ENCODE results near the gene TEAD4. TPM values are rescaled to one million over a fixed set of nuclear protein-coding genes. Genes with fewer than 3 reads are reported as not detected.

Gene TEAD4
- total RNA-seq, 1 experiment from 2014 or later, result 43.2 TPM

DNA sequence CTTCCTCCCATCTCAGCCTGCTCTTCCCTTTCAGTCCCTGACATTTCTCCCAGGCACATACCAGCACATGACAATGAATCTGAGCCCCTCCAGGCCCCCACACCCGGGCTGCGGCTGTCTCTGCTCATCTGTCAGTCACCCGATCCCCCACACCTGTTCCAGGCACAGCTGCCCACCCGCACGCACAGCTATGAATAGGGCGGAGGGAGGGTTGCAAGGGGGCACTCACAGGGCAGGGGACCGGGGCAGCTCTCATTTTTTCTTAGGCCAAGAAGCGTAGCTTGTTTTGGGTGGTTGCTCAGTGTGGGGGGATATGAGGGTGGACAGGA is 74.3 kb downstream of the TEAD4 start:
- H3K4me2 ChIP-seq (ENCODE audit: low read length), result no peak overlapping the region
- BruUV-seq (replicated peaks), result no TSS peak
- H3K9me3 ChIP-seq (ENCODE audit: control insufficient read depth in 1 of 2, insufficient read depth in 1 of 2, low read depth in 1 of 2, low read length in 2 of 2), result no peaks in the 10 kb centered on the region
- peaks cover 0 to 4% of the 10 kb centered on the region in 2 experiments; a peak in 1 of 4 replicates for H3K4me1 ChIP-seq (ENCODE audit: control insufficient read depth in 1 of 2, insufficient read depth in 2 of 2, low read length in 2 of 2)
- H3K9me2 ChIP-seq (ENCODE audit: insufficient read depth), result no peaks in the 10 kb centered on the region
- no peak overlapping the region for H3K4me3 ChIP-seq (replicated peaks in 1 of 2; ENCODE audit: low read depth in 1 of 2, low read length in 2 of 2)
- H4K20me1 ChIP-seq (ENCODE audit: insufficient read depth), result no peaks in the 10 kb centered on the region
- no peak overlapping the region for H2AFZ ChIP-seq (ENCODE audit: low read depth, low read length, poor library complexity, severe bottlenecking)
- H3K9ac ChIP-seq (ENCODE audit: low read length), result no peak overlapping the region
- H3K27me3 ChIP-seq (ENCODE audit: insufficient read depth, low read length), result no peaks in the 10 kb centered on the region
- intact Hi-C loops (cut with micrococcal nuclease), result no loop called here
- RAD21 ChIA-PET (ENCODE audit: low non-redundant PET in 1 of 2, low total read pairs in 2 of 2, uncharacterized antibody in 2 of 2, unreplicated experiment in 2 of 2), result interaction anchor here in 1 of 2 experiments (0.6 kb wide), 1 partner anchor 40 kb away, joined by 4 read pairs; no protein-coding TSS in a partner anchor
- ATAC-seq (no peak), DNase-seq (ENCODE audit: low read depth, low spot score) (no peak)
- peaks cover 0 to 10% of the 10 kb centered on the region in 2 experiments; a peak in 1 of 4 replicates for H3K36me3 ChIP-seq (ENCODE audit: control insufficient read depth in 1 of 2, insufficient read depth in 2 of 2, low read length in 2 of 2)
- CTCF ChIA-PET, result interaction anchor here (1.4 to 1.8 kb wide), 2 partner anchors 40 to 148 kb away, joined by 4 to 6 read pairs; no protein-coding TSS in a partner anchor
- H3K27ac ChIP-seq (ENCODE audit: low read depth, low read length), result no peak overlapping the region; the same call in 1 of the 2 replicates
- POLR2A ChIA-PET, result no interaction called here
- no peak for TF ChIP-seq POLR2AphosphoS5 (IDR thresholded peaks at IDR 0.05; ENCODE audit: low read depth, low read length)
- no peak for TF ChIP-seq EZH2phosphoT487 (IDR thresholded peaks at IDR 0.05; ENCODE audit: borderline replicate concordance)
- no peak for TF ChIP-seq JUND (IDR thresholded peaks at IDR 0.05)
- no peak for TF ChIP-seq EGR1 (IDR thresholded peaks at IDR 0.05; ENCODE audit: low read depth)
- TF ChIP-seq FOSL1 (IDR thresholded peaks at IDR 0.05; ENCODE audit: low read depth), result no peak
- H3K79me2 ChIP-seq (ENCODE audit: insufficient read depth, low read length), result no peaks in the 10 kb centered on the region

- H3K36me3 ChIP-seq (ENCODE audit: control insufficient read depth in 1 of 2, insufficient read depth in 2 of 2, low read length in 2 of 2), result peaks cover 3 to 13% of the 10 kb centered on the region in 2 experiments; a peak in 2 of 4 replicates
- ChIA-PET CTCF (interaction anchor here (0.9 to 1.8 kb wide), 6 partner anchors 39 to 294 kb away, joined by 3 to 6 read pairs (median 4); no protein-coding TSS in a partner anchor), POLR2A (no interaction called here), RAD21 (ENCODE audit: low non-redundant PET in 1 of 2, low total read pairs in 2 of 2, uncharacterized antibody in 2 of 2, unreplicated experiment in 2 of 2) (interaction anchor here (0.5 to 0.8 kb wide), 3 partner anchors 39 to 149 kb away, joined by 3 to 4 read pairs (median 3); no protein-coding TSS in a partner anchor)
- H3K9ac ChIP-seq (ENCODE audit: low read length), result no peak overlapping the region
- intact Hi-C loops (cut with micrococcal nuclease), result loop anchor here (2.0 kb wide), 1 partner anchor 181 kb away; no protein-coding TSS in a partner anchor
- no peaks in the 10 kb centered on the region for H3K27me3 ChIP-seq (ENCODE audit: insufficient read depth, low read length)
- no peaks in the 10 kb centered on the region for H3K9me2 ChIP-seq (ENCODE audit: insufficient read depth)
- no peak for TF ChIP-seq POLR2AphosphoS5 (IDR thresholded peaks at IDR 0.05; ENCODE audit: low read depth, low read length)
- no peak for TF ChIP-seq YY1 (IDR thresholded peaks at IDR 0.05; ENCODE audit: extremely low read depth, insufficient replicate concordance, low read depth, low read length)
- TF ChIP-seq, protein P1, sequence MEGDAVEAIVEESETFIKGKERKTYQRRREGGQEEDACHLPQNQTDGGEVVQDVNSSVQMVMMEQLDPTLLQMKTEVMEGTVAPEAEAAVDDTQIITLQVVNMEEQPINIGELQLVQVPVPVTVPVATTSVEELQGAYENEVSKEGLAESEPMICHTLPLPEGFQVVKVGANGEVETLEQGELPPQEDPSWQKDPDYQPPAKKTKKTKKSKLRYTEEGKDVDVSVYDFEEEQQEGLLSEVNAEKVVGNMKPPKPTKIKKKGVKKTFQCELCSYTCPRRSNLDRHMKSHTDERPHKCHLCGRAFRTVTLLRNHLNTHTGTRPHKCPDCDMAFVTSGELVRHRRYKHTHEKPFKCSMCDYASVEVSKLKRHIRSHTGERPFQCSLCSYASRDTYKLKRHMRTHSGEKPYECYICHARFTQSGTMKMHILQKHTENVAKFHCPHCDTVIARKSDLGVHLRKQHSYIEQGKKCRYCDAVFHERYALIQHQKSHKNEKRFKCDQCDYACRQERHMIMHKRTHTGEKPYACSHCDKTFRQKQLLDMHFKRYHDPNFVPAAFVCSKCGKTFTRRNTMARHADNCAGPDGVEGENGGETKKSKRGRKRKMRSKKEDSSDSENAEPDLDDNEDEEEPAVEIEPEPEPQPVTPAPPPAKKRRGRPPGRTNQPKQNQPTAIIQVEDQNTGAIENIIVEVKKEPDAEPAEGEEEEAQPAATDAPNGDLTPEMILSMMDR (IDR thresholded peaks at IDR 0.05 in 2 of 3, conservative IDR thresholded peaks at IDR 0.05 in 1 of 3; ENCODE audit: borderline replicate concordance in 1 of 3, insufficient read depth in 1 of 3, low read depth in 2 of 3, low read length in 2 of 3), result peak; percentile 36 to 78 (median 75); a peak in 5 of 6 replicates
- TF ChIP-seq RAD21 (IDR thresholded peaks at IDR 0.05; ENCODE audit: low read depth), result peak; percentile 66
- no peak for TF ChIP-seq ELF1 (IDR thresholded peaks at IDR 0.05; ENCODE audit: borderline replicate concordance, low read depth)
- H3K4me1 ChIP-seq (ENCODE audit: control insufficient read depth in 1 of 2, insufficient read depth in 2 of 2, low read length in 2 of 2), result peaks cover 0 to 4% of the 10 kb centered on the region in 2 experiments; a peak in 1 of 4 replicates
- ATAC-seq (peak; percentile 97), DNase-seq (ENCODE audit: low read depth, low spot score) (peak; percentile 31)
- no peak overlapping the region for H2AFZ ChIP-seq (ENCODE audit: low read depth, low read length, poor library complexity, severe bottlenecking)
- no peaks in the 10 kb centered on the region for H4K20me1 ChIP-seq (ENCODE audit: insufficient read depth)
- H3K27ac ChIP-seq (ENCODE audit: low read depth, low read length), result no peak overlapping the region; the same call in 1 of the 2 replicates
- H3K9me3 ChIP-seq (ENCODE audit: control insufficient read depth in 1 of 2, insufficient read depth in 1 of 2, low read depth in 1 of 2, low read length in 2 of 2), result no peaks in the 10 kb centered on the region
- H3K79me2 ChIP-seq (ENCODE audit: insufficient read depth, low read length), result no peaks in the 10 kb centered on the region
- H3K4me3 ChIP-seq (replicated peaks in 1 of 2; ENCODE audit: low read depth in 1 of 2, low read length in 2 of 2), result no peak overlapping the region
- no TSS peak for BruUV-seq (replicated peaks)
- no peak overlapping the region for H3K4me2 ChIP-seq (ENCODE audit: low read length)
These were observed 75.0 kb downstream of the TEAD4 start for GRCh38 chr12:3034067-3034750.
